Measurements from ENCODE around the gene EPHB2. TPM values are rescaled to one million over a fixed set of nuclear protein-coding genes. Genes with fewer than 3 reads are reported as not detected.

The EPHB2 gene
- total RNA-seq, 1 experiment from 2014 or later = 4.3 TPM

DNA sequence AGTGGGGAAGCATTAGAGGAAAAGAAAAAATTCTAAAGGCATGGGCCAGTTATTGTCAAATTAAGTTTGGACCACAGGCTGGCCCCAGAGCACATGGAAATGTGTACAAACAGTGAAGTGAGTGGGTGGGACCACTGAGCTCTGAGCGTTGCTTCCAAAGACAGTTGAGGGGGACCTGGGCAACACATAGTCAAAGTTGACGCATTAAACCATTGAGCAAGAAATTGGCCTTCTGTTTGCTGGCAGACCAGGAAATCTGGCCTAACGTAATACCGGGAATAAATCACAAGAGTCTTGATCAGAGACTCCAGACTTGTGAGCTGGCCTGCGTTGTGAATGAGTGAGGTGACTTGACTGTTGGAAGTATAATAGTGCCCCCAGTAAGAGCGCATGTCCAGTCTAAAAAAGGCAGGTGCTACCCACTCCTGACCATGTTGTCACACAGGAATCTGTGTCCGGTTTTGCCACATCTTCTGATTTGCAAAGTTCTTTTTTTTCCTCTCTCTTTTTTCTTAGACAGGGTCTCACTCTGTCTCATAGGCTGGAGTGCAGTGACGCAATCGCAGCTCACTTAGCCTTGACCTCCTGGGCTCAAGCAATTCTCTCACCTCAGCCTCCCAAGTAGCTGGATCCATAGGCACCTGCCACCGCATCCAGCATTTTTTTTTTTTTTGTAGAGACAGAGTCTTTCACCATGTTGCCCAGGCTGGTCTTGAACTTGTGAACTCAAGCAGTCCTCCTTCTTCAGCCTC, 10.7 kb downstream of the EPHB2 start:
- no peak overlapping the region for H3K4me3 ChIP-seq
- H3K36me3 ChIP-seq = no peaks in the 10 kb centered on the region
- no peaks in the 10 kb centered on the region for H3K4me1 ChIP-seq (replicated peaks)
- H3K9me3 ChIP-seq (replicated peaks) = no peaks in the 10 kb centered on the region
- no peak for DNase-seq (ENCODE audit: low read depth in 1 of 2, low spot score in 2 of 2)
- H3K27ac ChIP-seq = no peak overlapping the region
- no peaks in the 10 kb centered on the region for H3K27me3 ChIP-seq (replicated peaks)

DNA sequence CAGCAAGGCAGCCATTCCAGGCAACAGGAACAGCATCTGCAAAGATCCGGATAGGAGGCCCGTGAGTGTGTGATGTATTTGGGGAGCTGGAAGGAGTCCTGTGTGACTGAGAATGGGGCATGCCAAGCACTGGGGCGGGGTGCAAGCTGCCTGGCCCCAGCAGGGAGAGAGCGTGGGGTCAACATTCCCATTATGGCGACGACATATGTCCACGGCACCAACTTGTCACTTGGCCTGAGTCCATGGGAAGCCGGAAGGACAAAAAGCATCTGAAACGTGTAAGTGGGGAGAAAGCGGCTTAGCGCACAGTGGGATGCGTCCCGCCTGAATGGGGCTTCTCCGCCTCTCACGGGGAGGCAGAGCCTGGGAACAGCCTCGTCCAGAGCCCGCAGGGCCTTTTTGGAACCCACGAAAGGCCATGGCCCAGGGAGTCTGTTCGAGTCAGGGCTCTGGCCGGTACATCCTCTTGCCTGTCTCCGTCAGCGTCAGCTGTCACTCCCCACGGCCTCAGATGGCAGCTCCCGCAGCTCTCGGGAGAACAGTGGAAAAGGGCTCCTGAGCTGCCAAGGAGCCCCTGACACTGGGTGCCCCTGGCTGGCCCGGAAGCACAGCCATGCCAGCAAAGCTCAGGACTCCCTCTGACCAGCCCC, 12.4 kb downstream of the EPHB2 start:
- no peak for DNase-seq (ENCODE audit: low read depth in 1 of 2, low spot score in 2 of 2)
- no peaks in the 10 kb centered on the region for H3K27me3 ChIP-seq (replicated peaks)
- no peaks in the 10 kb centered on the region for H3K4me1 ChIP-seq (replicated peaks)
- no peaks in the 10 kb centered on the region for H3K9me3 ChIP-seq (replicated peaks)
- no peak overlapping the region for H3K4me3 ChIP-seq
- no peak overlapping the region for H3K27ac ChIP-seq
- H3K36me3 ChIP-seq = no peaks in the 10 kb centered on the region

DNA sequence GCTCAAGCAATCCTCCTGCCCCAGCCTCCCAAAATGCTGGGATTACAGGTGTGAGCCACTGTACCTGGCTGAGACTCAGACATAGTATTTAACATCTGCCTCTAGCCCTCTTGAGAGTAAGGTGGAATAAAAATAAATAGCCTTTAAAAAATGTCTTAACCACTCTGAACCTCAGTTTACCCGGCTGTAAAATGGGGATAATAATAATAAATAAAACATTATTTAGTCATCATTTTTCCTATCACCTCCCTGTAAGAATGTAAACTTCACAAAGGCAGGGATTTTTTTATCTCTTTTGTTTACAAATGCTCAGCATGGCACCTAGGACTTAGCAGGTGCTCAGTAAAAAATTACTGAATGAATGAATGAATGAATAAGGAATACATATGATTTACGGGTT, 17.2 kb downstream of the EPHB2 start:
- H3K4me3 ChIP-seq = no peak overlapping the region
- H3K36me3 ChIP-seq = no peaks in the 10 kb centered on the region
- no peaks in the 10 kb centered on the region for H3K27me3 ChIP-seq (replicated peaks)
- H3K4me1 ChIP-seq (replicated peaks) = no peaks in the 10 kb centered on the region
- H3K9me3 ChIP-seq (replicated peaks) = no peaks in the 10 kb centered on the region
- DNase-seq (ENCODE audit: low read depth in 1 of 2, low spot score in 2 of 2) = no peak
- no peak overlapping the region for H3K27ac ChIP-seq

DNA sequence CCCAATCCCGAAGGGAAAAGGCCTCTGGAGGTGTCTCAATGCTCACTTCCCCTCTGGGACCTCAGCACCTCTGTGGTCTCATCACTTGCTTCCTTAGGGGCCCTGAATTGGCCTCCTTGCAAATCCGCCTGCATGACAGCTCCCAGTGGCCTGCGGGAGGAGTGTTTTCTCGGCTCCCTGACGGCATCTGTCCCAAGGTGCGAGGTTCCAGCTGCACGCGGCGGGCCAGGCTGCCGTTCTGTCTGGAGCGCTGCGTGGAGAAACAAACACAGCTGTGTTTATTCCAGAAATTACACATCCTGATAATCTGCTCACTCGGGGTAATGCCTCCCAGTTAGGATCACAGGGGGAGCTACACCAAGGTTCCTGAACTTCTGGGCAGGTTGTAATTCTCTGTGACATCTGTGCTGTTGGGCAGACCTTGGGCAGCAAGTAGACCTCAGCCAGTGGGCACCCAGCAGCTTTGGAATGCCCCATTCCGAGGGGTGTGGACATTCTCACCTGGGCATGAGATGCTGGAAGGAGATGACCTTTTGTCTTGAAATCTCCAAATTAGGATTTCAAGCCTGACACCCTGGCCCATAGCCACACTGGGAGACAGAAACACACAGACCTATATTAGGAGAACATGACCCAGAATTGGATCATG, 18.2 kb downstream of the EPHB2 start:
- DNase-seq (ENCODE audit: low read depth in 1 of 2, low spot score in 2 of 2) = no peak
- H3K27ac ChIP-seq = no peak overlapping the region
- H3K4me1 ChIP-seq (replicated peaks) = no peaks in the 10 kb centered on the region
- H3K27me3 ChIP-seq (replicated peaks) = no peaks in the 10 kb centered on the region
- H3K4me3 ChIP-seq = no peak overlapping the region
- no peaks in the 10 kb centered on the region for H3K36me3 ChIP-seq
- no peaks in the 10 kb centered on the region for H3K9me3 ChIP-seq (replicated peaks)

DNA sequence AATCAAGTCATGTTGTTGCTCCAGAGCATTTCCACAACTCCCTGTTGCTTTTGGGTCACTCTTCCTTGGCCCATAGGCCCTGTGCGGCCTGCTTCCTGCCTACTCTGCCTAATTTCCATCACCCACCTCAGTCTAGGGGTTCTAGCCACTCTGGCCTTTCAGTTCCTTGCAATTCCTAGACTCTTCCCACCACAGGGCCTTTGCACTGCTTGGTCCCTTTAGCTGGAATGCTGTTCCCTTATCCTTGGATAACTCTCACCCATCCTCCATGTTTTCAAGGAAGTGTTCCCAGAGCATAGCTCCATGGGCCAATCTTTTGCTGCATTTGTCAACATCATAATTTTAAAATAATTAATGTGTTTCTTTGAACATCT, 18.7 kb downstream of the EPHB2 start:
- no peak for DNase-seq (ENCODE audit: low read depth in 1 of 2, low spot score in 2 of 2)

DNA sequence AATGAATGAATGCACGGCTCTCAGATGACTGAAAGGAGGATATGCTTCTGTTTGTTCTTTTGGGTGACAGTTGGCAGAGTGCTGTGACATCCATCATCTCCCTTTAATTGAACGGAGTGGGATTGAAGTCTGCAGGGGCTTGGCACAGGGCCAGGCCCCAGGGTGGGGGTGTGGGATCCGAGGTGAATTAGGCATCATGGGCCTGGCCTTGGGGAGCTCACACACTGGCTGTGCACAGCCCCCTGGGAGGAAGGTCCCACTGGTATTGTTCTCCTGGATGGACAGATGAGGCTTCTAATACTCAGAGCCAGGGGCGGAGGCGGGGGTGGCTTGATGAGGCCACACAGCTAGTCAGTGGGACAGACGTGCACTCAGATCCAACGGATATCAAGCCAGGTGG, 19.3 kb downstream of the EPHB2 start:
- Histone ChIP-seq H3K36me3 (no peaks in the 10 kb centered on the region), H3K4me1 (replicated peaks) (peaks cover 2% of the 10 kb centered on the region; the same call in 1 of the 2 replicates), H3K9me3 (replicated peaks) (no peaks in the 10 kb centered on the region), H3K27ac (no peak overlapping the region), H3K4me3 (no peak overlapping the region), H3K27me3 (replicated peaks) (no peaks in the 10 kb centered on the region)
- DNase-seq (ENCODE audit: low read depth in 1 of 2, low spot score in 2 of 2) = no peak

More for the DNA sequence above, 18.7 kb downstream of the EPHB2 start:
- Histone ChIP-seq H3K4me3 (no peak overlapping the region), H3K4me1 (replicated peaks) (no peaks in the 10 kb centered on the region), H3K27ac (no peak overlapping the region), H3K9me3 (replicated peaks) (no peaks in the 10 kb centered on the region), H3K36me3 (no peaks in the 10 kb centered on the region), H3K27me3 (replicated peaks) (no peaks in the 10 kb centered on the region)

DNA sequence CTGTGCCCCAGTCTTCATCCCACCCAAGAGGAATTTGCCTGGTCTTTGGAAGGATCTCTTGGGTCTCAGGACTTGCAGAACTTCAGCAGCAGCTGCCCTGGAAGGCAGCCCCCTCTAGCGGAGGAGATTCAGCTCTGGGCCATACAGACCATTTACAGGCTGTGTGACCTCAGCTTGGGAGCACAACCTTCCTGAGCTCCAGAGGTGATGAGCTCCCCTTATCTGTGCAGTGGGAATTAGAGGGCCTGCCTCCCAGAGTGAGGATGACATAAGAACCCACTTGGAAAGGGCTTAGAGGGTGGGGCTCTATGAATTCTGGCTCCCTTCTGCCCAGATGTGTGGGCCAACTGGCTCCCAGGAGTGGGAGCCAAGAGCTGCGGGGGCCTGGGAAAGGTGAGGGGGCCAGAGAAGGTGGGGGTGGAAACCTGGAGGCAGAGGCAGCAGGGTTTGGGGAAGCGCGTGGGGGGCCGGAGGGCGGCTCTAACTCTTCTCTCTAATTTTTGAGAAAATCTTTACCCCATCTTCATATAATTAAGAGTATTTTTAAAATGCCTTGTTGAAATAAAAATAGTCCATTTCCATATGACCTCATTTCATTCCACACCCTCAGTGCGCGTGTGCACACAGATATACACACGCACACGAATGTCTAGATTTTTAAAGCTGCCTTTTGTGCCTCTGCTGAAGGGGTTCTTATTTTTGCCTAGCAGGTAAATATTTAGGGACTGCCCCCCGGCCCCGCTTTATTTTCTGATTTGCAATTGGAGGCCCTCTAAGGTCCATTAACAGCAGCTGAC, 21.5 kb downstream of the EPHB2 start:
- H3K4me1 ChIP-seq (replicated peaks) = peaks cover 12% of the 10 kb centered on the region
- H3K4me3 ChIP-seq = no peak overlapping the region
- no peak for DNase-seq (ENCODE audit: low read depth in 1 of 2, low spot score in 2 of 2)
- no peaks in the 10 kb centered on the region for H3K36me3 ChIP-seq
- no peaks in the 10 kb centered on the region for H3K9me3 ChIP-seq (replicated peaks)
- no peak overlapping the region for H3K27ac ChIP-seq
- H3K27me3 ChIP-seq (replicated peaks) = no peaks in the 10 kb centered on the region

DNA sequence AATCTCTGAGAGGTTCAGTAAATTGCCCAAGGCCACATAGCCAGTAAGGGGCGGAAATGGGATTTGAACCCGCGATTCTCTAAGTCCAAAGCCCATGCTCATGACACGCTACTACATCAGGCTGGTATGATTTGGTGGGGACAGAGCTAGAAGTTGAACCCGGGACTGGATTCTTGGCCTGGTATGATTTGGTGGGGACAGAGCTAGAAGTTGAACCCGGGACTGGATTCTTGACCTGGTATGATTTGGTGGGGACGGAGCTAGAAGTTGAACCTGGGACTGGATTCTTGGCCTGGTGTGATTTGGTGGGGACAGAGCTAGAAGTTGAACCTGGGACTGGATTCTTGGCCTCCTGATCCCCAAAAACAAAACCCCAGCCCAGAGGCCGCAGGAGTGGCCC, 23.0 kb downstream of the EPHB2 start:
- DNase-seq (ENCODE audit: low read depth in 1 of 2, low spot score in 2 of 2) = no peak
- Histone ChIP-seq H3K27me3 (replicated peaks) (no peaks in the 10 kb centered on the region), H3K27ac (no peak overlapping the region), H3K9me3 (replicated peaks) (no peaks in the 10 kb centered on the region), H3K4me1 (replicated peaks) (peaks cover 19% of the 10 kb centered on the region), H3K4me3 (no peak overlapping the region), H3K36me3 (no peaks in the 10 kb centered on the region)

DNA sequence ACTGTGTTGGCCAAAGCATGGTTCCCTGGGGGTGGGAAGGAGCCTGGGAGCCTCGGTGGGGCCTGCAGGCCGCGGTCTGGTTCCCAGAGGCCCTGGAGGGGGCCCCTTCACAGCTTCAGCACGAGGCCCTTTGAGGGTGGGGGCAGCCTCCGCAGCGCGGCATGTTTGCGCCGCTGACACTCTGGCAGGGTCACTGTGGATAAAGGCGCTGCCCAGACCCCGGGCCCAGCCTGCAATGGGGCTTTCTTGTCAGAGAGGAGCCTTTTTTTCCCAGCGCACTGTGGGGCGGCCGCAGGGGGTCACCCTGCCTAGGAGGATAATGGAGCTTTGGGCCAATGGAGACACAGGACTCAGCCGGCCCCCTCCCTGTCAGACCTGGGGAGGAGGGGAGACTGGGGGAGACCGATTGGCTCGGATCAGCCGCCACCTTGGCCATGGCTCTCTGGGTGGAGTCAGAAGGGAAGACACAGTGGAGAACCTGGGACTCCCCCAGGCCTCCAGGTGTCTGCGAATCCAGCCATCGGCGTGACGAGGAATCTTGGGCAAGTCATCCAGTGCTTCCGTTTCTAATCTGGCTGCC, 26.0 kb downstream of the EPHB2 start:
- Histone ChIP-seq H3K4me1 (replicated peaks) (peaks cover 46% of the 10 kb centered on the region), H3K27ac (no peak overlapping the region), H3K27me3 (replicated peaks) (no peaks in the 10 kb centered on the region)

DNA sequence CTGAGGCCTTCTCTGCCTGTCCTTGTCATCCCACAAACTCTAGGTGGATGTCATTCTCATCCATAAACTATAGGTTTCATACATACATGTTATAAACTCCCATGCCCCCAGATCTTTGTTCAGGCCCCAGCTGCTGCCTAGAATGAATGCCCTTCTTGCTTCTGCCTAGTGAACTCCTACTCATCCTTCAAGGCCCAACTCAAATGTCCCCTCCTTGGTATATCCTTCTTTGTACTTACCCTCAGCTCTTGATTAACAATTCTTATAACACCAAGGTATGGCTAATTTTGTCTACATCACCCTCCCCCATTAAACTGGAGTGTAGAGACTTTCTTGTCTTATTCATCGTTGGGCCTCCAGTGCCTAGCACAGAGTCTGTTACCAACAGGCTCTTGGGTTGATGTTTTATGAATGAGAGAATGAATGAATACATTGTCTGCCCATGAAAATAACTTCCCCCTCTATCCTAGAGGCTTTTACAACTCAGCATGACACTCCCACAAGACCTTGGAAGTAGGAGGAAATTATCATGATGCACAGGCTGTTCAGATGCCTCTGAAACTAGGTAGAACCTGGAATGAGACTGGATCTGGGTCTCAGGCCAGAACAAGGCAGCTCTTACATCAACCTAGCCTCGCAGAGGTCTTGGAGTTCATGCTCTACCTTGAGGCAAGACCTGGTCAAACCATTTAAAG, 26.9 kb downstream of the EPHB2 start:
- H3K4me1 ChIP-seq (replicated peaks) = peaks cover 46% of the 10 kb centered on the region
- no peak overlapping the region for H3K27ac ChIP-seq
- no peak overlapping the region for H3K4me3 ChIP-seq
- no peaks in the 10 kb centered on the region for H3K36me3 ChIP-seq
- H3K27me3 ChIP-seq (replicated peaks) = no peaks in the 10 kb centered on the region
- no peak for DNase-seq (ENCODE audit: low read depth in 1 of 2, low spot score in 2 of 2)
- no peaks in the 10 kb centered on the region for H3K9me3 ChIP-seq (replicated peaks)

More for the DNA sequence above, 26.0 kb downstream of the EPHB2 start:
- no peaks in the 10 kb centered on the region for H3K36me3 ChIP-seq
- H3K4me3 ChIP-seq = no peak overlapping the region
- no peak for DNase-seq (ENCODE audit: low read depth in 1 of 2, low spot score in 2 of 2)
- no peaks in the 10 kb centered on the region for H3K9me3 ChIP-seq (replicated peaks)

DNA sequence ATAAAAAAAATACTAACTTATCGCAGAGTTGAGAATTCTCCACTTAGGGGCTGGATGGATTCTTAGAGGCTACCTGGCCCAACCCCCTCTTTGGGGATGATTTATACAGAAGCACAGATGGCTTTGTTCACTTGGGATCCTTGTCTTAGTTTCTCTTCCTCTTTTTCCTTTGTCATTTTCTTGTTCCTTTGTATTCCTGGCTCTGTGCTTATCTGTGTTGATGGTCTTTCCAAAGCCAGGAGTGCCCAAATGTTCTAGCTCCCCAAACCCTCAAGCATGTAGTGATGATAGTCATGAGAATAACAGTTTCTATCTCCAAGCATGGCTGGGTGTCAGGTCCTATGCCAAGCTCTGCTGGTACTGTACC, 27.4 kb downstream of the EPHB2 start:
- no peaks in the 10 kb centered on the region for H3K27me3 ChIP-seq (replicated peaks)
- no peaks in the 10 kb centered on the region for H3K9me3 ChIP-seq (replicated peaks)
- no peak for DNase-seq (ENCODE audit: low read depth in 1 of 2, low spot score in 2 of 2)
- H3K36me3 ChIP-seq = no peaks in the 10 kb centered on the region
- H3K4me3 ChIP-seq = no peak overlapping the region
- no peak overlapping the region; the same call in 1 of the 2 replicates for H3K27ac ChIP-seq
- peaks cover 46% of the 10 kb centered on the region for H3K4me1 ChIP-seq (replicated peaks)

DNA sequence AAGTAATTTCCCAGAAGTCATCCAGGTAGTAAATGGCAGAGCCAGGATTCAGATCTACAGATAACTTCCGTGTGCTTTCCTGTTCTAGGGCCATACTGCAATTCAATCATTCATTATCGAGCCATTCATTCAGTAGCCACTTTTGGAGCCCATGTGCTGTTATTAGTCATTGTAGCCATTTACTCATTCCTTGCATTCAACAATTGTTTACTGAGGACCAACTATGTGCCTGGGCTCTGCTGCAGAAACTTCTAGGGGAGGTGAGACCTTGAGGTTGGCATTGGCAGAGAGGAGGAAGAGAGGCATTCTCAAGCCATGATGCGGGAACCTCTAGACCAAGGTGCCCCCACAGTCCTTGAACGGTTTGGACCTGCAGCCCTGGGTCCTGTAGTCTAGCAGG, 27.9 kb downstream of the EPHB2 start:
- Histone ChIP-seq H3K4me1 (replicated peaks) (peaks cover 46% of the 10 kb centered on the region), H3K36me3 (no peaks in the 10 kb centered on the region), H3K4me3 (no peak overlapping the region), H3K27ac (no peak overlapping the region; the same call in 1 of the 2 replicates), H3K27me3 (replicated peaks) (no peaks in the 10 kb centered on the region), H3K9me3 (replicated peaks) (no peaks in the 10 kb centered on the region)
- no peak for DNase-seq (ENCODE audit: low read depth in 1 of 2, low spot score in 2 of 2)
